Activated effector memory CD4-positive, alpha-beta T cell treated with Interleukin-2 at 50 U/mL for 16 hours (primary cell): ENCODE data around the gene YARS1.

ENCODE experiments used
- DNase-seq: peaks from one replicate; pipeline ENCODE4 v3.0.0-alpha.2; 2020

The YARS1 gene

DNA sequence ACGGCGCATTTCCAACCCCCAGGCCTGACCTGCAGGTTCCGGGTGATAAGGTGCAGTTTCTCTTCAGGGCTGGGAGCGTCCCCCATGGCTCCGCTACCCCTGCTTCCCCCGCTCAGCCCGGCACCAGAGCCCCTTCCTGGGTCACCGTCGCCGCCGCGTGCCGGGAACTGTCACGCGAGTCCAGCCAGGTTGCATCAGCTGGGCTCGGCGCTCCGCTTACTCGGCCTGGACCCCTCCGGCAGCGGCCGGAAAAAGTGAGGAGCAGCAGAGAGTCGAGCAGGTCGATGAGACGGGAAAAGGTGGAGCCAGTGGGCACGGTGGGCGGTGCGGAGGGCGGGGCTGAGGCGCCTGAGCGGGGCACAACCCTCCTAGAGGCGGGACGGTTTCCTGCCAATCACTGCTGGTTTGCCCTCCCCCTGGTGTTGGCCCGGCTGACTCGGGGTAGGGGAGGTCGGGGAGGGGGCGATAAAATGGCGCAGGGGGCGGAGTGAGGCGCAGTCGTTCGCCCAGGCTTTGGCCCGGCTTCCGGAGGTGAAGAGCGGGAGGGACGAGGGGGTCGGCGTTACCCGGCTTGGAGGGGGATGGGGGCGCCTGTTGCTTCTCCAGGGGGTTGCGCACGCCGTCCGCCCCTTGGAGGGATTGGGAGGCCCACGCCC, at the start of gene YARS1, which contains the start of gene S100PBP:
TSS of gene YARS1 (minus strand) at position 200 of the 656 bp plus-strand sequence. CDS start at position 86, 114 bp downstream.
TSS of gene S100PBP (plus strand) at position 495 of the 656 bp plus-strand sequence. CDS start 8,447 bp downstream, outside the sequence.
- peak; percentile 100 for DNase-seq

DNA sequence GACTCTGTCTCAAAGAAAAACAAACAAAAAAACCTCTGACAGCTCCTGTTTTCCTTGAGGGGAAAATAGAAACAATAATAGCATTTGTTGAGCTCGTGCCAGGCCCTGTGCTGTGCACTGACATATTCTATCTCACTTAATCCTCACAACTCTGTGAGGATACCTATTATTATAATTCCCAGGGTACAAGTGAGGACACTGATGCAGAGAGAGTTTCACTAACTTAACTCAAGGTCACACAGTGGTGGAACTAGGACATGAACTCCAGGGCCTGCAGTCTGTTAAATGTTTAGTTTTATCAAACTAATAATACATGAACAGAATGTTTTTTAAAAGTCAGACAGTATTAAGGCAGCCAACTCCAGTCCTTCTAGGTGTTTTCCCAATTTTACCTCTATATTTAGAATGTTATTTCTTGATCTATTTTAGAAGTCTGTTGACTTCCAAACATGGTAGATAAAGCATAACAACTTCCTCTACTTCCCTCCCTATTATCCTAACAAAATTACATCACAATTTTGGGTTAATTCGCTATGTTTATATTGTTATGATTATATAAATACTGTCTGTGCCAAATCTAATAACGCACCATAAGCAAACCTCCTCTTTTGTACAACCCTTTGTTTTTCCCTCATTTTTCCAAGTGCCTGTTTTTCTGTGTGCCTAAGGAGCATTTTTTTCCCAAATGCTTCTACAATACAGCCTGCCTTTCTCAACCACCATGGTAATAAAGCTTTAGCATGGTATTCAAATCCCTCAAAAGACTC, 48.7 kb upstream of the YARS1 start:
- DNase-seq: no peak

DNA sequence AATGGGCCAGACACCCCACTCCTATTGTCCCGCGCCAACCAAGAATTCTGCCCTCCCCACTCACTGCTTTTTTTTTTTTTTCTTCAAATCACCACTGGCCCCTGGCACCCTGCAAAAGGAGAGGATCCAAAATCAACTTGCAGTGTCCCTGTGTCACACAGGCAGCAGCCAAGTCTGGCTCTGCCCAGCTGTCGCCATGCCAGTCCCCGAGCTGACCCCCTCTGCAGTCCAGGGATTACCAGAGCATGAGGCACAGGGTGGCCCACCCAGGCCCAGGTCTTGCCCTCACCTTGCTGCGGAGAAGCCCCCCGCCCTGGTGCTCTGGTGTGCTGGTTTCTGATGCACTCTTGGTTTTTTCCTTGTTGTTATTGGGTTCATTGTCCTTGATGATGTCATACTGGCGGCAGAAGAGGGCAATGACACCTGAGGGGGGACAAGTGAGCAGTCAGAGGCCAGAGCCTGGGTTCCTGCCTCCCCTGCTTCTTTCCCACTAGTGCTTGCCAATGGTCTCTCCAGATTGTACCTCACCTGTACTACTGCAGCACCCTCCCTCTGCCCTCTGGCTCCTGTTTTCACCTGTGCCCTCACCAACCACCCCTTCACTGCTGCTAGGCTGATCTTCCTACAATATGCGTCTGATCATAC, 47.3 kb upstream of the YARS1 start:
- DNase-seq: no peak

DNA sequence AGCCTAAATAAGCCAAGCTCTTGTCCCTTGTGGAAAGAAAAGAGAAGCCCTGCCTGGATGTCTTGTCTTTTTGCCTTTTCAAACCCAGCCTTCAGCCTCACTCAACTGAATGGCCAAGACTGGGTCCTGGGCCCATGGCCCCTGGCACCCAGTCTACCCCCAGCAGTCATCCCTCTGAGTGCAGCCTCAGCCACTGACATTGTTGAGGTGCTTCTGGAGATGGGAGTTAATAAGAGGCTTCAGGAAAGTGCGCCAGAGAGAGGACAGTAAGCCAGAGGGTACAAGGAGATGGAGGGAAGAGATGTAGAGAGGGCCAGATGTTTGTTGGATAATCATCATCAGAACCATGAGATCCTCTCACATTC, 46.7 kb upstream of the YARS1 start:
- no peak for DNase-seq

DNA sequence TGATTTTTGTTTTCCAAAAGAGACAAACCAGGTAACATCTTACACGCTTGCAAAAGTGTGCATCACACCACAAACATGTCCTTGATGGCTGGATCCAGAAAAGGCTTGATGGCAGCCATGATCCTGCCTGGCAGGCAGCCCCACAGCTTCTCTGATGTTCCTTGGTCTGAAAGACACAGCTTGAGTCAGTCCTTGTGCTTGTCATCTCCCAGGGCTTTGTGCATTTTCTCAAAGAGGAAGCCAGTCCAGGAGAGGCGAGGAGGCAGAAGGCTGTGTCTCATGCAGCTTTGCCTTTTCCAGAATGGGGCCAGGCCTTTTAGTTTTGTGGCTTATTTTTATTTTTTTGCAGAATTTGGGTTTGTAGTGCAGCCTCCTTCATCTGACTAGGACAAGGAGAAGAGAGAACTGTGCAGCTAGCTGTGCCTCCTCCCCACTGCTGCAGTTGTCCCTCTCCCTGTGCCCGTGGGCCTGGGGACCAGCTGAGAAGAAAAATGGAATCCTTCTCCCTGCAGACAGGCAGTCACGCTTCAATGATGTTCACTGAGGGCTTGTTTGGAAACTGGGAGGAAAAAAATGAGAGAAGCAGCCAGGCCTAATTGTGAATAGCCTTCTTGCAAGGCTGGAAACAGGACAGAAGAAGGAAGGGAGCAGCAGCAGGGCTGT, 46.2 kb upstream of the YARS1 start:
- no peak for DNase-seq

DNA sequence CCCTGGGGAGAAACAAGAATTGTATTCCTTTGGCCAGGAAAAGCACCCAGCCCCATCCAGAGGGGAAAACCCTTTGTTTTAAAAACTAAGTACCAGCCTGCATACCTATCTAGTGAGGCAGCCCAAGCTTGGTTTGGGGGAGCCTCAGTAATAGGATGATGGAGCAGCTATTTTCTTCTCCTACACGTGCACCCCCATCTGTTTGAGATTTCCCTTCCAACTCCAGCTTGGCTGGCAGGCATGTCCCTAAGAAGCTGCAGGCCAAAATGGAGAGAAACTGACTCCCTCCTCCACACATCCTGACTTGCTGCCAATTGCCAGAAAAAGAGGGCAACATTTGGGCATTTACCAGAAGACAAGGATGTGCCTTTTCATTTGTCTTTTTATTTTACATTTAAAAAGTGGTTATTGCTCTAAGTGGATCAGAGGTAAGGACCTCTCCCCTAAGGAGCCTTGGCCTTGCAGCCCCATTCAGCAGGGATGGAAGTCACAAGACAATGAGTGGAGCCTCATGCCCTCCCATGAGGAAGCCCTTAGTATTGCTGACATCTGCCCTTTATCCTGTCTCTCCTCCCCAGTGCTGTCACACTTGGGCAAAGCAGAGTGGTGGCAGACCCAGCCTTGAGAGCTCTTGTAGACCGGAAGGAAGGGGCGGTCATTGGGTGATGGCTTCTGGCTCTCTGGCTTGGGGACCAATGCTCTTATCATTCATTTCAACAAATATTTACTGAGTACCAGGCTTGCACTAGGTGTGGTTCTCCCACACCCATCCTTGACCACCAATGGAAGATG, 44.9 kb upstream of the YARS1 start:
- no peak for DNase-seq

DNA sequence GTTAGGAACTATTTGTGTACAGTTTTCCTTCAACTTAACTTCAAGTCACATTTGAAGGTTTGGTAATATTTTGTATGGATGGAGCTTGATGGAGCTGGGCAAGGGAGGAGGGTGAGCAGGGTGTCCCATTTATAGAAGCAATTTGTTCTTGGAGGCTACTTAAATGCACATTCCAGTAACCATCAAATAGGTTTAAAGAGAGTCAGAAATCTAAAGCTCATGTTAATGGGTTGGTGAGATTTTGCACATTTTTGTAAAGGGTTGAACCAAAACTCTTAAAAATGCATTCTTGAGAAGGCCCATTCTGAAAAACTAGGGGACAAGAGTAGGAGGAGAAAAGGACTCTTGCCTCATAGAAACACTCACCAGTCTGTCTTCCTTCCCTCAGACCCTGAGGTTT, 43.4 kb upstream of the YARS1 start:
- no peak for DNase-seq

DNA sequence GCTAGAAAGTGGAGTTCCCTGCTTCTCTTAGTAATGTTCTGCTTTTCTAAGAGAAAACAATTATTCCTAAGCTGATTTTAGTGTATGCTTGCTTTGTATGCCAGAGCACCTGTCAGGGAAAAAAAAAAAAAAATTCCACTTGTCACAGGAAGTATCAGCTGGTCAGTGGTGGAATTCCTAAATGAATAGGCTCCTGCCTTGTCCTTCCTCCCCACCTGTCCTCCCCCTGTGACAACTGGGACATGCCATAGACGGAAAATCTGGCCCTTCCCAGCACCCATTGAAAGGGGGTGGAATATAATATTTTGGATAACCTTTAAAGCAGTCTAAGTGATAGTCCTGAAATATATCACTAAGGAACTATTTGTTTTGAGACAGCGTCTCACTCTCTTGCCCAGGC, 42.8 kb upstream of the YARS1 start:
- DNase-seq: no peak

DNA sequence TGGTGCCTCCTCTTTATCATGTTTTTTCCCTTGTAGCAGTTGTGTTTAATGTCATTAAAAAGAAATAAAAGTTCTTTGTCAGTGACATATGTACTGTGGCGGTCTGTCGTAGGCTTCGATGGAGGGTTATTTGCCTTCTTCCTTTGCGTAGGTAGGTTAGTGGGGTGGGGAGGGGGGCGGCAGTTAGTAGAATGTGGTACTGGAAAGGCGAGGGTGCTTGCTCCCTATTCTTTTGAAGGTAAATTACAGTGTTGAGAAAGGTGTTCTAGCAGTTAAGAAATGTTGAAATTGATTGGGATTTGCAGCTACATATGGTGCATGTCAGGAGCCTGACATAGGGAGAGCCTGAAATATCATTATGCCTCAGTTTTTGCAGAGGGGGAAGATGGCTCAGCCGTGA, 41.6 kb upstream of the YARS1 start:
- DNase-seq: no peak

DNA sequence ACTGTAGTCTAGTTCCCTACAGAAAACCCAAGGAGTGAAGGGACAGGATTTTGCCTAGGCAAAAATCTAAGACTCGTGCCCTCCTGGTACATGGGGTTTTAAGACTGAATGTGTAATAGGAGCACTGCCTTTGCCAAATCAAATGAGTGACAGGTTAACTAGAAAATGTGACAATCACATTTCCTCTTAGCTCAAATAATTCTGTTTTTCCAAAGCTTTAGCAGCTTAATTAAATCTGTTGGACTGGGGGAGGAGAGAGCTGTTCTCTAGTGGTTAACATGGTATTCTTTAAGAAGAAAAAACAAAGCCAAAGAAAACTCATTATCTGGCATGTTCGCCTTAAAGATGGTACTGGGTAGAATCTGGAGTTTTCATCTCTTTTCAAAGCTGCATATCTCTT, 41.0 kb upstream of the YARS1 start:
- DNase-seq: no peak

DNA sequence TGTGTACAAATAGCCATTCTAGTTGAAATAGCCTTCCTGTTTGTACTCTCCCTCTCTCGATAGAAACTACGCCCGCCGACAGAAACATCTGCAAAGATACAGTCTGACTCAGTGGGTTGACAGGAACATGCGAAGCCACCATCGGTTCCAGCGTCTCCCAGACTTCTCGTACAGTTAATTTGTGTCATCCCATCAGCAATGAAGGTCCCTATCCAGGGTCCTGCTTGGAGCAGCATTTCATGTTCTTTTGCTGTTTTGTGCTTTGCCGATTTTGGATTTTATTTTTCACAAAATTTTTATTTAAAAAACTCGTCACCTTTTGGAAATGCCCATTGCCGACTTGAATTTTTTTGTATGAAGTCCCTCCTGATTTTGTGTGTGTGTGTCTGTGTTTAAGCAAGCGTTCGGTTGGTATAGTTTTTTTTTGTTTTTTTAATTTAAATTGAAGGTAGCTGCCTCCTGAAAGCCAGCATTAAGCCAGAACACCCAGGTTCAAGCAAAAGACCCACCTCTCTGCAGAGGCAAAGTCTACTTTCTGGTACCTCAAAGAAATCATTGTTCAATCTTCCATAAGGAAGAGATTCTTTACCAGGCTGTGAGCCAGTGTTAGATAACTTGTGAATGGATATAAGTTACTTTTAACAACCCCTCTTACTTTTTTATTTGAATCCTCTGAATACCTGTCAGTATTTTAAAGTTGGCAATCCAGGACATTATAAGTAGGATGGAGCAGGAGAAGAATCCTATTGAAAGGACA, 38.9 kb upstream of the YARS1 start:
- no peak for DNase-seq

DNA sequence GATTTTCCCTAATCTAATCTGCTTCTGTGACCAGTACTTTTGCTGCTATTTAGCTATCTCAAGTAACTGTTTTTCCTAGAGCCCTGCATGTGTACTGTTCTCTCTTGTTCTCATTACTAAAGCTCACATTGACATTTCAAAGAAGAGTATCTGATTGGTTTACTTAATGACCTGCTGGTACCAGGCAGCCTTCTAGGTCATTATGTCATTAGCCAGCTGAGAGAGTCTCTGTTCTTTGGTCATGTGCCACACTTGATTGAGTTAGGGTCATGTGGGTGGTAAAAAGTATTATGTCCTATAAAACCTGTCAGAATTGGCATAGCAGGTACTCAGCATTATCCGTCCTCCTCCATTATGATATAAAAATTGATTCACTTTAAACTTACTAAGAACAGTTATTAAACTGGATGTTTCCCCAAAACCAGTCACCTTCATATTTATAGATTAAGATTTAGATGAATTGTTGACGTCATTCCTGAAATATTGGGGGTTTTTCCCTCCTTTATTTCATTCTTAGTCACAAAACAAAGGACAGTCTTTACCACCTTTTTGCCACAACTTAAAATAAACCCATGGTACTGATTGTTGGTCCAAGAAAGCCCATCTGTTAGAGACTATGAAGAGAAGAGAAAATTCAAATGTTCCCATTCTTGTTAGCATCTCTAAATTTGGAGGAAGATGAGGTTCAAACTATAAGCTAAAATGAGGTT, 31.4 kb upstream of the YARS1 start:
- no peak for DNase-seq

DNA sequence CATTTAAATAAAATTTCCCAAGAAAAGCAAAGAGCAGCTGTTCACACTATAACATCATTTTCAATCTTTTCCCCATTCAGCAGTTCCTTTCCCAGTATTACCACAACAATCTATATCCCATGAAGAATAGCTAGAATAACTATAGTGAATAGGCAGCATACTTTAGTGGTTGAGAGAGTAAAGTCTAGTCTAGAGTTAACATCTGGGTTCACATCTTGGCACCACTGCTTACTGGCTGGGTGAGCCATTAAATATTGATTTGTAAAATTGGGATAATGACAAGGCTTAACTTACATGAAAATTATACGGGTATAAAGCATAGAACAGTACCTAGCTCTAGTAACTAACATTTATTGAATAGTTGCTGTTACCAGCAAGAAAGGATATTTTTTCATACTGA, 14.7 kb upstream of the YARS1 start:
- DNase-seq: no peak

DNA sequence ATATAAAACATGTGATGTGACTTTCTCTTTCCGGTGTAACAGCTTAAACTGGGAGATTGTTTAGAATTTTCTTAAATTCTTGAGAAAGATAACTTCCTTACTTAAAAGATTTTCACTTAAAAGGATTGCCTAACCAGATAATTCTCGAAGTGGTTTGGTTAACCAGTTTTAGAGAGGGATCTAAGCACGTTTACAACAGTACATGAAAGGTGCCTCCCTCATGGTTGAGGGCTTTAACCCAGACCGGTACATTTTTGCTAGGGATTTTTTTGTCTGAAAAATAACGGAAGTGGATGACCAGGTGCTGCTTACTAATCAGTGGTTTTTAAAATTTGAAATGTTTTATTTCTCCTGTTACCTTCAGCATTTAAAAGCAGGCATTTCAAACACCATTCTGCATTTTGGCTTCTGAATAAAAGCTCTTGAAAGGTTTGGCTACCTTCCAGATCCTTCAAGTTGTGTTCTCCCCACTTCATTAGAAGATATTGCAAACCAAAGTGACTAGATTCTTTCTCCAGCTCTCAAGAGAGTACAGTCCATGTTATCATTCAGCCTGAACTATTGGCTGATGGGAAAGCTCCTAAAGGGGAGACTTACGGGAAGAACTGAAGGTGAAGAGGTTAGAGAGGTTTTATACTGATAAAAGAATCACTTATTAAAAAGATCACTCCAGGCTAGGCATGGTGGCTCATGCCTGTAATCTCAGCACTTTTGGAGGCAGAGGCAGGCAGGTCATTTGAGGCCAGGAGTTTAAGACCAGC, 13.1 kb upstream of the YARS1 start:
- no peak for DNase-seq

DNA sequence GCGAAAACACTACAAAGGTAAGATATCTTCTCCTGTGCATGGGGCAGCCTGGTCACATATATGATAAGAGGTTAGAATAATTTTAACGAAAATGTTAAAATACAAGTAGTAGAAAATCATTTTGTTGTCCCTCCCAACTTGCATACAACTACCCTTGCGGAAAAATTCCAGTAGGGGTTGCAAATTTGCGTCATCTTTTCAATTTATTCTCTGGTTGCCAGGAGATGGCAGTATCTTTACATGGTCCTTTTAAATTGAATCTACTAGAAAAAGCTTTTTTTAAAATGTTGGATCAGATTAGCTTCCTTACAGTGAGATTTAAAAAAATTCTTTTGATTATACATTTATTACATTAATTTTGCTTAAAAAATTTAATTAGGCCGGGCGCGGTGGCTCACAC, 11.2 kb upstream of the YARS1 start:
- no peak for DNase-seq

DNA sequence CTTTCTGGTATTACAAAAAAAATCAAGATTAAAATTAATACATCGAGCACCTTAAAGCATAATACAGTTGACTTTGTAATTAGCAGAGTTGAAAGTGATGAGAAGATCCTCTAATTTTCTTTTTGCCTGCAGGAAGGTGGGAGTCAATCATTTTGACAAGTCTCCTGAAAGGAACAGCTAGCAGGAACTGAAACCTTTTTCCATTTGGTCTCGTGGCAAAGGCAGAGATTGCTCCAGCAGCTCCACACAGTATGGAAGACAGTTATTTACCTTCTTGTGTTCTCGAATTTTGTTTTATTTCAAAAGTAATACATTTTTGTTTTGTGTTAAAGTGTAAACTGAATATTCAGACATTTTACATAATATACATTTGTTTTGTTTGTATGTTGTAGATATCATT, 8.0 kb upstream of the YARS1 start:
- no peak for DNase-seq

DNA sequence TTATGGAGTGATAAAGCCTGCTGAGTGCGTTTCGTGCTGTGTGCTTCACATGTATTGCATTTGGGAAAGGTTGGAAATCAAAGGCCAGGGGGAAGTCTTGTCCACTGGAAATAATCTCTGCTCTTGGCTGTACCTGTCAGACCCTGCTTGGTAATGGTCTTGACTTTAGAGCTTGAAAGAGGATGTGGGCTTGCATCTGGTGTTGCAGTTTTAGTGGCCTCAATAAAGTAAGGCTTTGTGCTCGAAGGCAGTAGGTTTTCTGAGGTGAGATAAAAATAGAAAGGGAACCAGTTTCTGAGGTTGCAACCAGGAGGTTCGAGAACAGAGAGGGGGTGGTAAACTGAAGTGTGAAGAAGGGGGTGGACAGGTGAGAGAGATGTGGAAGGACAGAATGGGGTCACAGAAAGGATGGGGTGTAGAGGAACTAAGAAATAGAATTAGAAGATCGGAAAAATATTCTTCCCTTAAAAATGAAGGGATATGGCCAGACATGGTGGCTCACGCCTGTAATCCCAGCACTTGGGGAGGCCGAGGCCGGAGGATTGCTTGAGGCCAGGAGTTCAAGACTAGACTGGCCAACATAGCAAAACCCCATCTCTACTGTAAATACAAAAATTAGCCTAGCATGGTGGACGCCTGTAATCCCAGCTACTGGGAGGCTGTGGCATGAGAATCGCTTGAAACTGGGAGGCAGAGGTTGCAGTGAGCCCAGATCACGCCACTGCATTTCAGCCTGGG, 1.8 kb upstream of the YARS1 start:
- DNase-seq: no peak

DNA sequence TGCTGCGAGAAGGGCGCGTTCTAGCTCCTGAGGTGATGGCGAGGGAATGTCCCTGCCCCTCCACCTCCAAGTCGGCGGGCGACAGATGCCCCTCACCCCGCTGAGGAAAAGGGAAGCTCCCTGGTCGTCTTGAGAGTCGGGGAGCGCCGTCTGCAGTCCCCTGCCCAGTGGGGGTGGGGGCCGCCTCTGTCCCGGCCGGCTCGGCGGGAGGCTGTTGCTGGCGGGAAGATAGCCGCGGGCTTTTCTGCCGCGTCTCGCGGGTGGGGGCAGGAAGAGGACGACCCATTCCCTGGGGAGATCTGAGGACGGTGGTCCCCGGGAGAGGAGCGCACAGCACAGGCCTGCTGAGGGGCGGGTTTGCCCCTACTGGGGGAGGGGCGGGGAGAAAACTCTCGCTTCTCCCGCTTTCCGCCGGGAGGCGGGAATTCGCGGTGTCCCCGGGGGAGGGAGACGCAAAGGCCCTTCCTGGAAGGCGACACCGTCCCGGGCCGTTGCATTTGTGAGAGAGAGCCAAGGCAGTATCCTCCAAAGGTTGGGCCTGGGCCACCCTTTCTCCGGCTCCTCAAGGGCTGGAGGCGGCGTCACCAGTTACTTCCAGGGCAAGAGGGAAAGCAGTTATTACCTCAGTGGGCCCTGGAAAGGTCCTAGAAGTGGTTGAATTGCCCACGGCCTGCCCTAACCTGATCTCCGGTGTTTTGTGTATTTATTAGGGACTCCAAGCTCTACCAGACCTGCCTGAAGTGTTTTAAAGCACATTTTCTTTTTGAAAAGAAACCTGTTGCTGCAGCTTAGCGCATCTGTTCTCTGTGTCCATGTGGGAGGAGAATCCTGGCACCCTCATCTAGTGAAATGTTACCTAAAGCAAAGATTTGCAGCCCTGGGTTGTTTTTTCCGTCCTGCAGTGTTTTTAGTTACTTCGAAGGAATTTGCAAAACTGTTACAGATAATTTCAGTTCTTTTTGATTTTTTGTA, 943 bp upstream of the YARS1 start:
- peak; percentile 16 for DNase-seq
